Measurements from ENCODE around the gene CDH8.
"Not testable (repeated sequence)": the region's sequence is repeated elsewhere in the genome, so short reads cannot be mapped to it uniquely, and the experiment has no call there.

Gene CDH8

DNA sequence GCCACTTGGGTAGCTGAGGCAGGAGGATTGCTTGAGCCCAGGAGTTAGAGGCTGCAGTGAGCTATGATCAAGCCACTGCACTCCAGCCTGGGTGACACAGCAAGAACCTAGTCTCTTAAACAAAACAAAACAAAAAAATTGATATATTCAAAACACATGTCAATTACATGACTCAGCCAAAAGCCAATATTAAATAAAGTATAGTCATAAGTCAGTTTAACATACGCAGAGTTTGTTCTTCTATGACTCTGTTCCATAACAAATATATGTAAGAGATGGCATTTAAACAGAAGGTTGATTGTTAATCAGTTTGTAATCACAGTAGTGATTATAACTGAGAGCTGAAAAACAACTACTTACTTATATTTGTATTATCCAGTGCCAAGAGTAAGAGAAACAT lies 106.5 kb downstream of the CDH8 start:
- DNase-seq, result no peak

DNA sequence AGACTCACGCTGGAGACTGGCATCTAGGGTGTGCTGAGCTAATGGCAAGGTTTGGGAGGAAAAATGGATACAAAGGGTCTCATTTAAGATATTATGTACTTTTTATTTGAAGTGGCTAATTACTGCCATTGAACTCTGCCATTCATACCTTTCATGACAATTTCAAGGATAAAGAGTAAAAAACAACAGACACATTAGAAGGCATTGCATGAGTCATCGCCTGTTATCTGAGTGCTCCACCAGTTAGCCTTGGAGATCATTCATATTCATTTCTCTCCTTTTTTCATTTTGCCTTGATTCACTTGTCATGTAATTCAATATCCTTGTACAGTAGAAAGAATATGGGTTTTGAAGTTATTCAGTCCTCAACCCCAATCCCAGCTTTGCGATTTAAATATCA lies 109.5 kb downstream of the CDH8 start:
- no peak for DNase-seq

DNA sequence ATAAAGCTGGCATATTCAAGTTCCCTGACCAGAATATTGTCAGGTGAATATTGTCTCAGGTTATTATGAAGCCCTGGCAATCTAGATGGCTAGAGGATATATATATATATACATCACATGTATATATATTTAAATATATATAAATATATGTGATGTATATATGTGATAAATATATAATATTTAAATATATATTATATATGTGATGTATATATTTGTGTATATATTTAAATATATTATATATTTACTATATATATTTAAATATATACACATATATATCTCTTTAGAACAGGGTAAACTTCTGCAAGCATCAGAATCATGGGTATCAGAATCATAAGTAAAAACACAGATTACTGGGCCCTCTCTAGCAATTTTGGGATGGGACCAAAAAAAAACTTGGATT lies 112.6 kb downstream of the CDH8 start:
- DNase-seq, result no peak

DNA sequence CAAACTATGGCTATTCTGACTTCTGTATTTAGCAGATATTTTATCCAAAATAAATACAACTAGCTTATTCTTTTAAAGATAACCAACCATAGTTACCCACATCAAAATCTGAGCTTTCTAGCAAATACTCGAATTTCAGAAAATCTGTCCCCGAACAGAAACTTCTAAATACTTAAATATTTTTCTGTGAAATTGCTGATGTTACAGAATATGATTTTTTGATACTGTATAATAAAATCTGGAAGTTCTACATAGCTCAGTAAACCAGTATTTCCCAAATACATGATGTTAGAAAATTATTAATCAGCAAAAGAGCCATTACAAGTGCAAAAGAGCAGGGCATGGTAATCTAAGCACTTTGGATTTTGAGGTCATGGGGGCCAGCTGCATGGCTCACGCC lies 114.9 kb downstream of the CDH8 start:
- no peak for DNase-seq

DNA sequence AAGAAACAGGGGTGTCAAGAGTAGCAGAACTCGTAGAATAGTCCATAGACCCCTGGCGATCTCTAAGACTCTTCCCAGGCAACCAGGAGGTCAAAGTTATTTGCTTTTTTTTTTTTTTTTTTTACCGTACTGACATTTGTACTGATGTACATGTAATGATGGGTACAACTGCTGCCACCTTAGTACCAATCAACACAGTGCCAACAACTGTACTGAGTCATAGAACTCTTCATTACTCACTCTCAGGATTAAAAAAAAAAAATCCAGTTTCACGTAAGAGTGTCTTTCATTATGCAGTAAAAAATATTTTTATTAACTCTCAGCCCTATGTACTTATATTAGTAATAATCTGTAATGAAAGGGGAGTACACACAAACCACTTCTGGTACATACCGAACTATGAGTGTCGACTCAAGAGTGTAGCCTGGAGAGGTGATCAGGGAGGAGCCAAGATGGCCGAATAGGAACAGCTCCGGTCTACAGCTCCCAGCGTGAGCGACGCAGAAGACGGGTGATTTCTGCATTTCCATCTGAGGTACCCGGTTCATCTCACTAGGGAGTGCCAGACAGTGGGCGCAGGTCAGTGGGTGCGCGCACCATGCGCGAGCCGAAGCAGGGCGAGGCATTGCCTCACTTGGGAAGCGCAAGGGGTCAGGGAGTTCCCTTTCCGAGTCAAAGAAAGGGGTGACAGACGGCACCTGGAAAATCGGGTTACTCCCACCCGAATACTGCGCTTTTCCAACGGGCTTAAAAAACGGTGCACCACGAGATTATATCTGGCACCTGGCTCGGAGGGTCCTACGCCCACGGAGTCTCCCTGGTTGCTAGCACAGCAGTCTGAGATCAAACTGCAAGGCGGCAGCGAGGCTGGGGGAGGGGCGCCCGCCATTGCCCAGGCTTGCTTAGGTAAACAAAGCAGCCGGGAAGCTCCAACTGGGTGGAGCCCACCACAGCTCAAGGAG lies 118.1 kb downstream of the CDH8 start:
- not testable (repeated sequence) for DNase-seq

DNA sequence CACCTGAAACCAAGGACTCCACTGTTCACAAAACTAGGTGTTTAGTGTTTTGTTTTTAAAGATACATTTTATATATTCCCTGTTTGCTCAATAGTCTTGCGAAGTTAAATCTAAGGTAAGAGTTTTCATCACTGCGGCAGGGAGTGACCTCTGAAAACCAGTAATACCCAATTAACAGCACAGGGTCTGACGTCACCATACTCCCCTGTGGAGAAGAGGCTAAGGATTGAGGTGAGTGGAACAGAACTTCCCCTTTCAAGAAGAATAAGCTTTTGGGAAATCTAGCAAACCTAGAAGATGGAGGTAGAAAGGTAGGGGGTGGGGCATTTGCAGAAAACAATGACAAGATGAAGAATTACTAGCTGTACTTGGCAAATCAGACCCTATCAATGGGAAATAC lies 120.7 kb downstream of the CDH8 start:
- DNase-seq, result no peak

DNA sequence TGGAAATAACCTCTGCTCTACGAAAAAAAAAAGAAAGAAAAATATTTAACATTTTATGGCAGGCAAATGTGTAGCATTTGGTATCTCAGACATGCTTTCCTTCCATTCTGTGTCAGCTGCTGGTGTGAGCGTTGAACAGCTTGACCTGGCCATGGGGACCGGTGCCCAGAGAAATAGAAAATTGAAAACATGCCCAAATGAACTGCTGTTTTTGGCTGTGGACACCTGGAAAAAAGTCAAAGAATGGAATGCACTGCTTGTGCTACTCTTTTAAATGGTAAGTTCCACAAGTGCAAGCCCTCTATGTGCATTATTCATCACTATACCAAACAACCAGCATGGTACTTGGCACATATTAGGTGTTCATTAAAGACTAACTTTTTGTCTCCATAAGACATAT lies 127.2 kb downstream of the CDH8 start:
- DNase-seq, result no peak

DNA sequence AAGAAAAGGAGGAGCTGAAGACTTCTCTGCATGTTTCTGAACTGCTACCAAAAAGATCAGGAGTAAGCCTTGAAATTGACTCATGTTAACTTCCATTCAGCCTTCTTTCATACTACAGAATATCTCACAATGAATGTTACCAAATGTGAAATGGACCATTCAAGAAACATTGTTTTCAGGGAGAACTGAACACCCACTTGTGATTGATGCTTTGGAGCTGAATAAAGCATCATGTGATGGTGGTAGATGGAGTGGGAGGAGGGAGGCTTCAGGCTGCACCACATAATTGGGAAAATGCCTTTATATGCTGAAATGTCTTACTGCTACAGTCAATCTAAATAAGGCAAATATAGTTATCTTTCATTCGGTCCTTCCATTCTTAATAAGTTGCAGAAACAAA lies 127.8 kb downstream of the CDH8 start:
- no peak for DNase-seq

DNA sequence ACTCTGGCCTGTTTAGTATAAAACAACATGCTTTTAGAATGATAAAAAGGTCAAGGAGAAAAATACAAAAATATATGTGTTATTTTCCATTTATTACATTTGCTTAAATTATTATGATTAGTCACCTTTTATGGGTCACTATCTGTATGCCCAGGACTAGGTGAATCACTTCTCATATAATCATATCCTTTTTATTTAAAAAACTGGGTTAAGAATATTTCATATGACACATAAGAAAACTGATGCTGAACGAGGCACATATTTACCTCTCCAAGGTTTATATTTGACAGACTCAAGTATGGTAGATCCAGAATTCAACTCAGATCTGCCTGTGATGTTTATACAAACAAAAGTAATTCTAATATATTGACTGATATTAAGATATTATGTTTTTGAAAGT lies 134.5 kb downstream of the CDH8 start:
- DNase-seq, result no peak

DNA sequence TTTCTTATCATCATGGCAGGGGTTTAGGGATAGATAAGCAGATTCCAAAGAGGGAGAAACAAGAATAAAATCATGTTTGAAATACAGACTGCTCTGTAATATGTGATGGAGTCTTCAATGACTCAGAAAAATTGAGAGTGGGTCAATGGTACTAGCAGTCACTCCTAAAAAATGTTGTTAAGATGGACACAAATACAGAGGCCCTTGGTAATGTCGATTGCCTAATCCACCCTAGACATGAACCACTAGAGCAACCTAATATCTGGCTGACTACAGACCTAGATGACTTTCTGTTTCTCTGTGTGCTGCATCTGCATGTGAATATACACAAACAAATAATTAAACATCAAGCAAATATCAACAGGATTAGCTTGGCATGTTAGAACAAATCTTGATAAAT lies 135.8 kb downstream of the CDH8 start:
- no peak for DNase-seq

DNA sequence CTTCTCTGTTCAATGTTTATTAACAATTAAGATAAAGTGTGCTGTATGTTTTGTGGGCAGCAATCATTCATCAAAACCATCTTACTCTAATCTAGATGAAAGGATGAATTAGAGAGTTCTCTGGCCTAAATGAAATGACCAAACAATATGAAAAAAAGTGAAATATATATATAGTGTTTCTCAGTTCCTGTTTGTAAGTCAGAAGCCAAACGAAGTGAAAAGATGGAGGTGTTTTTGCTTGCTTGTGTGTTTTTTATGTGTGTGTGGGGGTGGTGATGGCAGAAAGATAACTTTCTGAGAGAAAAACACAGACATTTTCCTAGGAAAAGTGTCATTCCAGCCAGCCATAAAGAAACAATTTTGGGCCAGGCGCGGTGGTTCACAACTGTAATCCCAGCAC lies 138.6 kb downstream of the CDH8 start:
- DNase-seq, result no peak

DNA sequence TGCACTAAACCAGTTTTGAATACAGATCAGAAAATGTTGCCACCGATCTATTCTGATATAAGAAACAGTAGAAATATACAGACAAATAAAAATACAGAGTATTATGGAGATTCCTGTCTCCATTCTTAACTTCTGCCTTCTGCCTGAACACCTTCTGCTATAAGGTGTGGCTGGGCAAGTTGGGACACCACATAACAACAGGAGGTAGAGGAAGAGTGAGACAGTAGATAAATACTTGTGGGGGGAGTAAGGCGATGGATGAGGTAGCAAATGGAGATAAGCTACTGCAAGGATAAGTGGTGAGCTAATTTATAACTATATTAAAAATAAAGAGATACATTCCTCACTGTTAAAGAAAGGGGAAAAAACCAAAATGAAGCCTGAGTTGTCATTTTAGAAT lies 143.7 kb downstream of the CDH8 start:
- DNase-seq, result no peak

DNA sequence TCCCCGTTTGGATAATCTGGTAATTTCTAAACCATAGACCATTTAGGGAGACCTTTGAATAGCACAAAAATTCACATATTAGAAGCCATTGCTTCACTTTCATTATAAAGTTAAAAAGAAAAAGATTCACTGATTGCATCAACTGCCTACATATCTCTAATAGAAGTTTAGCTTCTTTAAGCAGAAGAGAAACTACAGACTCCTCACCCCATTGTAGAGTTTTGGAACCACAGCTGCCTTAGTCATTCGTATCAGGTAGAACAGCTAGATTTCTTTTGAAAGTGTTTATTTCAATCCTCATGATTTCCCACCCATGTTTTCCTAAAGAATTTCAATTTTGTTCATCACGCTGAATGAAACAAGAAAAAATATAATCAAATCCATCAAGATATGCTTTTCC lies 144.8 kb downstream of the CDH8 start:
- no peak for DNase-seq

DNA sequence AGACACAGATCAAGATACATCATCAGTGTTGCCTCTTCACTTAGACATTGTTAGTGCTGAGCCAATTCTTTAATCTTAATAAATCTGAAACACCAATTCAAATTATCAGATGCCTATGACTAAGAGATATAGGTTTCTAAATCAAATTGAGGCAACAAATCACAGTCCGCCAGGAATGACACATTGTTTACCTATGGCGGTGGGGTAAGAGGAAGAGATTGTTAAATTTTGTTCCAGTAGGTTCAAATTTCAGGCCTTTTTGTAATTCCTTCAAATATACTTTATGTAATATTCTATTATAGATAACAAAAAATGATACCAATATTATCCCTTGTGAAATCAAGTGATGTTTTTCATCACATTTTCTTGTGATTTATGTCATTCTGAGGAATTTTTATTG lies 145.9 kb downstream of the CDH8 start:
- no peak for DNase-seq

DNA sequence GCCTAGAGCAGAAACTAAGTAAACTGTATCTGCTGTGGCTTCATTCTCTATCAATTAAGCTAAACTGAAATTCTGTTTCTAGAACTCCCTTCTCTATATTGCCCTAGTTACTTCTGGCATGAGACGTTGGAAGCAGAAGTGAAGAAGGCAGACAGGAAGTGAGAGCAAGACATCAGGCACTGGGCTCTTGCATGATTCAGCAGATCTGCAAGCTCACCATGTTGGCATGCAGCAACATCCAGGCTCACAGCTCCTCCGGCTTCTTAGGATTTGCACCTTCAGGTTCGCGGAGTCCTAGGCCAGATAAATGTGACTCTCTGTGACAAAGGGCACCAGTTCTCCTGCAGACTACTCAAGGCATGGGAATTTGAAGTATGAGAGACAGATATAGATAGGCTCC lies 148.3 kb downstream of the CDH8 start:
- DNase-seq, result no peak

DNA sequence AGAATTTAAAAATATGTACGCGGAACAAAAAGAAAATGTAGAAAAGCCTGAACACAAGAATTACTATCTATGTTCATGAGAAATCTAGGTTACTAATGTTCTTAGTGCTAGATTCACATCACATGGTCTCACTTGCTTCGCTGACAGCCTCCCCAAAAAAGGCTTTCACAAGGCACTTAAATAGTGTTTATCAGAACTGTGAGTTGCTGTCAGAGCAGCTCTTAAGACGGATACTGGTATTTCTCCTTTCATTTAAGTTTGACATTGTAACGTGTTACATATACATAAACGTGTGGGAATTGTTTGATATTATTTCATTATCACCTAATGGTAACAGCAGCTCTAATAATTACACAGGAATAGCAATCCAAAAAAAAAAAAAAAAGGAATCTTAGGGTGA lies 150.9 kb downstream of the CDH8 start:
- no peak for DNase-seq

DNA sequence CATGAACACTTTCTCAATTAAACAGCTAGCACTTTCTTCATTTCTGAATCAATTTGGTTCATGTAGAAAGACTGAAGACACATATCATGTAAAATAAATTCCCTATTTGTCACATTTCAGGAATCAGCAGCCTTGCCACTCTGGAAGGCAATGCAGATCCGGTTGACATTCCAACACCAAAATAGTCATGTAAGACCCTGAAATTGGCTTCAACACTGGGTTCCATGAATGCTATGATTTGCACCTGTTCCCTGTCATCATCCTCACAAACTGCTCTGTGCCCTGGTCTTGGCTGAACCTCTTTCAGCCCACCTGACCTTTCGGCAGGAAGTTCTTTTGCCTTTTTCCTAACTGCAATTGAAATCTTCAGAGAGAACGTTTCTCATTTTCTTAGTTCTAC lies 156.9 kb downstream of the CDH8 start:
- DNase-seq, result no peak

DNA sequence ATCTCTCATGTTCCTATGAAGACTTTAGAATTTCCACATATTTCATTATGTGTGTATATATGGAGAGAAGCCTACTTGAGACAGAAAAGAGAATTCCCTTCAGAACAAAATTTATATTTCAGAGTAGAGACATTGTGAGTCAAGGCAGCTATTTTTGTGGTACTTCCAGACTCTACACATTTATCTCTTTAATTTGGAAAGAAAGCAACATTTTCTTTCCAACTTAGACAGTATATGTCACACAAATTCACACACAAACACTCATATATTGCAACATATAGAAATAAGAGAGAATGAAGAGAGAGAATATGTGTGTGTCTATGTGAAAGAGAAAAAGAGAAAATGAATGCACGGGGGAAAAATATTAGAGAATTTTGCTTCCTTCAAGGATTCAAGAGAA lies 158.8 kb downstream of the CDH8 start:
- no peak for DNase-seq

DNA sequence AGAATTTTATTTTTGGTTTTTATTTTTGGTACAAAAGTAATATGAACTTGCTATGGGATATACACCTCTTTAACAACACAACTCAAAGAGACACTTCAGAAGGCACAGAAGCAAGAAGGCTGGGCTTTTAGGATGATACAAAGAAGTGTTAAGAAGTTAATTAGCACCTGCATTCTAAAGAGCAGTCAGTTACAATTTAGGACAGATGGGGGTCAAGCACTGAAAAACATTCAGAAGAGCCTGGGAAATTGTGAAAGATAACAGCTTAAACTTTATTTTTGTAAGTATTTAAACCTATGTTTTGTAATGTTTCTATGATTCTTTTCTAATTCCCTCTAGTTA lies 163.5 kb downstream of the CDH8 start:
- DNase-seq, result no peak

DNA sequence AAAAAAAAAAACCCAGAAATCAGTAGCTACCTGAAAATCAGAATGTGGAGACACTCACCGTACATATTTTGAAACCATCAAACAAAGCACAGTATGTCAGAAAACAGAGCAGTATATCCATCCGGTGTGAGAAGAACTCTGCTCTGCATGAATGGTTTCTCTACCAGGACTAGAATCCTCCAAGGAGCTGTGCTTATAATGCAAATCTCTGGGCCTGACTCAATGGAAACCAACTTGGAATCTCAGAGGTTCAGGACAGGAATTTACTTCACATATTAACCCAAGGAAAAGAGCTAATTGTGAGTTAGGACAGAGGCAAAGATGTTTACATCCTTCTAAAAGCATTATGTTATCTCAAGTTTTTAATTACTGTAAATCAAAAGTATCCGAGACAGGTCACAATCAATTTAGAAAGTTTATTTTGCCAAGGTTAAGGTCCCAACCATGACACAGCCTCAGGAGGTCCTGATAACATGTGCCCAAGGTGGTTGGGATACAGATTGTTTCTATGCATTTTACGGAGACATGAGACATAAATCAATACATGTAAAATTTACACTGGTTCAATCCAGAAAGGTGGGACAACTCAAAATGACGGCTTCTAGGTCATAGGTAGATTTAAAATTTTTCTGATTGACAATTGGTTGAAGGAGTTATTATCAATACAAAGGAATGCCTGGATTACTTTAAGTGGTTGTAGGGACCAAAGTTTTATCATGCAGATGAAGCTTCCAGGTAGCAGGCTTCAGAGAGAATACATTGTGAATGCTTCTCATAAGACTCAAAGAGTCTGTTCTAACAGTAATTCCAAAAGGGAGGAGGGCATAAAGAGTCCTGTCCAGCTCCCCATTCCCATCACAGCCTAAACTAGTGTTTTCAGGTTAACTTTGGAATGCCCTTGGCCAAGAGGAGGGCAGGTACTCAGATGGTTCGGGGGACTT lies 164.1 kb downstream of the CDH8 start:
- DNase-seq, result no peak

DNA sequence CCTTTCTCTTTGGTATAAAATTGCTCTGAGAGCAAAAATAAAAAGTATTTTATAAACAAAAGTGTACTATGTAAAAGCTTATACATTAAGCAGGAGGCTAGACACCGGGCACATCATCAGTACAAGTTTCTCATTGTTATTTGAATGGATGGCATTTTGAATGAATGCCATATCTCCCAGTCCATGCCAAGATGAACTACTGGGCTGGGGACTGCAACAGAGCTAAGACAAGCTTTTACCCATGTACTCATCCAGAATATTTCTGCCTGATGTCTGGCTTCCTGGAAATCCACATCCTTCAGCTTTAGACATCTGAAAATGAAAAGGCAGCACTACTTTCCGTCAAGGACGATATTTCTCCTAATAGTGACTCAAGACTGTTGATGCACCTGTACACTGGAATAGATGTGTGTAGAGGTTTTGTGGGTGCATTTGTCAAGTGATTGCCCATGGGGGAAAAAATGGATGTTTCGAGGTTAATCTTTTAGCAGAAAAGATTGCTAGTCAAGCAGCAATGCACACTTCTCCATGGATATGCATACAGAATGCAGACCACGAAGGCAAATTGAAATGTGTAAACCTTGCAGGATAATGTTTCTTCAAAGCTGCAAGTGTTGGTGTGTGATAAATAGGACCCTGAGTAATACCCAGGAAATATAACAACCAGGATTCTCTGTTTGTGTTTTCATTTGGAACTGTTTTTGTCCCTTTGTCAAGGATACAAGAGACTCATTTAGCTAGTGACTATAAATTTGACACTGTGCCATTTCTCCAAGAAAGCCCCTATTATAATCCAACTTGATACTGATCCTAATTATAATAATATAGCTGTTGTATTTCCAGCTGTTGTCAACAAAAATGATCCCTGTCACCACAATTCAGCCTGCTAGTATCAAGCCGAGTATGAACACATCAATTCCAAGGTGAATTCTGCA lies 173.8 kb downstream of the CDH8 start:
- DNase-seq, result no peak

DNA sequence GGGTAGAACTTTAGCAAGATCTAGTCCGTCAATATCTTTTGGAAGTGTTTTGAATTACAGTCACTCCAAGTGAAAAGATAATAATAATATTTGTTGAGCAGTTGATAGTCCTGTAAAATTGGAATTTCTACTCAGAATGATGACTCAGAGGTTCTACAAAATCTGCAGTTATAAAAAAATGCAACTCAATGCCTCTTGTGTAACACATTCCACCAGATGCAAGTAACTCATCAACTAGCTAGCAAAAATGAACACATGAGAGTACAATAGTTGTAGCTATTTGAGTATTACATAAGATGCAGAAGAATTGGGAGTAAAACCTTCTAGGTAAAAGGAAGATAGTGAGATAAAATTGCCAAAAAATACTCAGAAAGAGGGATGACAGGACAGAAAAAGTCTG lies 177.2 kb downstream of the CDH8 start:
- DNase-seq, result no peak

Data from right kidney (tissue), 1 donor.